HUES64 (cell line): ENCODE results near the gene SH2D1B.
"Not testable (repeated sequence)": the region's sequence is repeated elsewhere in the genome, so short reads cannot be mapped to it uniquely, and the experiment has no call there.

Source experiments
- H3K27ac ChIP-seq: 2 replicates; pipeline ENCODE4 v1.7.0; 2013; ENCODE audit warnings: low read depth, low read length, inconsistent platforms
- H3K27me3 ChIP-seq: 2 replicates; pipeline ENCODE4 v1.6.1; 2013; ENCODE audit warnings: mild to moderate bottlenecking, low read length; ENCODE audit not compliant: insufficient read depth
- H3K36me3 ChIP-seq: 2 replicates; pipeline ENCODE4 v1.6.1; 2013; ENCODE audit warnings: mild to moderate bottlenecking, low read length; ENCODE audit not compliant: insufficient read depth
- H3K4me1 ChIP-seq: 2 replicates; pipeline ENCODE4 v1.6.1; 2013; ENCODE audit warnings: mild to moderate bottlenecking, low read length, moderate library complexity; ENCODE audit not compliant: insufficient read depth
- H3K4me3 ChIP-seq: 2 replicates; pipeline ENCODE4 v1.5.1; 2013; ENCODE audit warnings: mild to moderate bottlenecking, low read length, moderate library complexity
- H3K9ac ChIP-seq: 2 replicates; pipeline ENCODE4 v1.6.1; 2013; ENCODE audit warnings: mild to moderate bottlenecking, low read depth, low read length
- H3K9me3 ChIP-seq: 2 replicates; pipeline ENCODE4 v1.6.1; 2013; ENCODE audit warnings: low read depth, low read length; ENCODE audit not compliant: insufficient read depth
- whole genome bisulfite sequencing: fragments of 150-250, 120-280 bp; methylation state at CpG from one replicate; pipeline ENCODE4 v1.1.7; 2013; ENCODE audit warnings: missing lambda C conversion rate; 5-methylcytosine and 5-hydroxymethylcytosine counted together

Gene SH2D1B

DNA sequence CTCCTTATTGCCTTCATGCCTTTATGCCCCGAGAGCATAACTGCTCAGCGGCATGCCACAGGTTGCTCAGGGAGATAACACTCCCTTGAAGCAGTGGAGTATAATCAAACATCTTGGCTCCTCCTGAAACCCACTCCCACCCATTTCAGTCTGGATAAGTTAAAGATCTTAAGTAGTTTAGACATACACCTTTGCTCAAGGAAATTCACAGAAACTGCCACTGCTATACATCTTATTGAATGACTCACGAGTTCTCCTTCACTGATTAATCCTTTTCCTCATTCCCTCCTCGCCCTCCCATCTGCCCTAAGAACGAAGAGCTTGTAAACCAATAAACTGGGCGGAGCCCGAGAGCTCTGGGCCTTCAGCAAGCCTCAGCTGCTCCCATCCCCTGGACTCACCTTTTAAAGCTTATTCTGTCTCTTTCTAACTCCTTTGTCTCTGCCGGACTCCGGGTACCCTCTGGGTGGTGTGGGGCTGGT is 7.6 kb upstream of the SH2D1B start:
- not testable (repeated sequence) for H3K9ac ChIP-seq, H3K36me3 ChIP-seq, H3K4me3 ChIP-seq, H3K27ac ChIP-seq, H3K27me3 ChIP-seq, H3K9me3 ChIP-seq, H3K4me1 ChIP-seq
- 83% methylated on average over 9 of the region's 9 CpGs for WGBS

DNA sequence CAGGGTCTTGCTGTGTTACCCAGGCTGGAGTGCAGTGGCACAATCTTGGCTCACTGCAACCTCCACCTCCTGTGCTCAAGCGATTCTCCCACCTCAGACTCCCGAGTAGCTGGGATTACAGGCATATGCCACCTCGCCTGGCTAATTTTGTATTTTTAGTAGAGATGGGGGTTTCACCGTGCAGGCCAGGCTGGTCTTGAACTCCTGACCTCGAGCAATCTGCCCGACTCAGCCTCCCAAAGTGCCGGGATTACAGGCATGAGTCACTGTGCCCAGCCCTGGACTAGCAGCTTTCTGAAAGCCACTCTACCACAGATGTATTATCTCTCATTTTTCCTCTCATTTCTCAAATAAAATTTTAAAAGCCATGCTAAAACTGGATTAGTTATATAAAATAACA is 6.6 kb upstream of the SH2D1B start:
- not testable (repeated sequence) for H3K36me3 ChIP-seq, H3K27me3 ChIP-seq, H3K9ac ChIP-seq, H3K9me3 ChIP-seq, H3K4me3 ChIP-seq, H3K4me1 ChIP-seq, H3K27ac ChIP-seq
- 94% methylated on average over 7 of the region's 7 CpGs for WGBS

DNA sequence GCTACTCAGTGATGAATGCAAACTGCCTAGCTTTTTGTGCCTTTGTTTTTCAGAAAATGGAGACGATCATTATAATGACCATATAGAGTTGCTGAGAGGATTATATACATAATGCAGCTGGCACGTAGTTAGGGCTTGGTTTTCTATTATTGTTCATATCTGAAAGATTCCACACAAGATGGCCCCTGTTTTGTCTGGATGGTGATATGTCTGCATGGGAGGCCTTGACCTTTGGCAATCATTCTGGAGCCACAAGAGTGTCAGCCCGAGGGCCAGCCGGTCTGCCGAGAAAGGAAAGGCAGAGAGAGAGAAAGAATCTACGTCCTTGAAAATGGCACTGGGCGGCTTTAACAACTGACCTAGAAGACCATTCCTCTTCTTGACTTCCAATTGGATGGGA is 5.7 kb upstream of the SH2D1B start:
- Histone ChIP-seq H3K9me3 (peaks cover 9% of the 10 kb centered on the region), H3K4me3 (no peak overlapping the region), H3K36me3 (no peaks in the 10 kb centered on the region), H3K4me1 (no peaks in the 10 kb centered on the region), H3K27ac (no peak overlapping the region), H3K9ac (no peak overlapping the region), H3K27me3 (no peaks in the 10 kb centered on the region)
- 91% methylated on average over 7 of the region's 7 CpGs for WGBS

DNA sequence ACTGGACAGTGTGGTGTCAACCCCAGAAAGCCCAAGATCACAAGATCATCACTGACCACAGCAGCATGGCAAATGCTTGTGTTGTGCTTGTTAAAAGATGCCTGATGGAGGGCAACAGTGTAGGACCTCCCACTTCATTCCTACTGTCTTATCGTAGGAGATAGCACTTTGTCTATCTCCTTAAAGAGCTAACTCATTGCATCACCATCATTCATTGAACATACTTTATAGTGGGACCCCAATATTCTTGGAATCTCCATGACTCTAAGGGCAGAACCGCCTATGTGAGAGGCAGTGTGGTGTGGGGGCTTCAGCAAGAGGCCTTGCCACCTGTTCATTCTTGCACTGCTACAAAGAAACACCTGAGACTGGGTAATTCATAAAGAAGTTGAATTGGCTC is 5.0 kb upstream of the SH2D1B start:
- WGBS = 92% methylated on average over 2 of the region's 2 CpGs
- H3K9ac ChIP-seq = no peak overlapping the region
- no peaks in the 10 kb centered on the region for H3K27me3 ChIP-seq
- H3K4me1 ChIP-seq = no peaks in the 10 kb centered on the region
- H3K9me3 ChIP-seq = peaks cover 9% of the 10 kb centered on the region
- H3K4me3 ChIP-seq = no peak overlapping the region
- no peaks in the 10 kb centered on the region for H3K36me3 ChIP-seq
- no peak overlapping the region for H3K27ac ChIP-seq

DNA sequence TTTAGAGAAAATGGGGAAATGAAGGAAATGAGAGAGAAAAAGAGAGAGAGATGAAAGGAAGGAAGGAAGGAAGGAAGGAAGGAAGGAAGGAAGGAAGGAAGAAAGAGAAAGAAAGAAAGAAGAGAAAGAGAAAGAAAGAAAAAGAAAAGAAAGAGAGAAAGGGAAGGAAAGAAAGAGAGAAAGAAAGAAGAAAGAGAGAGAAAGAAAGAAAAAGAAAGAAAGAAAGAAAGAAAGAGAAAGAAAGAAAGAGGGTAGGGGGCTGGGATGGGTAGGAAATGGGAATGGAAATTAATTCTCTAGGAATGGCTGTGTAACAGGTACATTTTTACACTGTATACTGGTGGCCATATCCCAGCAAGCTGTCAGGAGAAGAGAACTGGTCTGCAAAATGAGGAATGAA is 4.3 kb upstream of the SH2D1B start:
- no peak overlapping the region for H3K4me3 ChIP-seq
- H3K27ac ChIP-seq = no peak overlapping the region
- H3K9ac ChIP-seq = no peak overlapping the region
- H3K36me3 ChIP-seq = no peaks in the 10 kb centered on the region
- H3K4me1 ChIP-seq = no peaks in the 10 kb centered on the region
- H3K27me3 ChIP-seq = no peaks in the 10 kb centered on the region
- H3K9me3 ChIP-seq = peaks cover 9% of the 10 kb centered on the region

DNA sequence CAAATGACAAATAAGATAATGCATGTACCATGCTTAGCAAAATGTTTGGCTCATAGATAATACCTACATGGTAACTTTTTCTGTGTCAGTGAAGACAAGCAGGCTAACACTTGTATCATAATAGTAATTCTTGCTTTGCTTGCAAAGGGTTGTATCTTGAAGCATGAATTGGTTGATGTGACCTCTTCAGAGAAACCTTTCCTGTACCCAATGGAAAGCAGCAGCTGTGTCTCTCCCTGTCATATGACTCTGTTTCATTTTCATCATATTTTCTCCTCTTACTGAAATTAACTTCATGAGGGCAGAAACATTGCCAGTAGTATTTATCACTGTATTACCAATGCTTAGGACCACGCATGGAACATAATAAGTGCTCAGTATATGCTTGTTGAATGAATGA is 4.4 kb downstream of the SH2D1B start:
- Histone ChIP-seq H3K4me3 (no peak overlapping the region), H3K27ac (no peak overlapping the region), H3K27me3 (no peaks in the 10 kb centered on the region), H3K36me3 (no peaks in the 10 kb centered on the region), H3K4me1 (no peaks in the 10 kb centered on the region), H3K9ac (no peak overlapping the region), H3K9me3 (no peaks in the 10 kb centered on the region)
- 89% methylated on average over 1 of the region's 1 CpG for WGBS

DNA sequence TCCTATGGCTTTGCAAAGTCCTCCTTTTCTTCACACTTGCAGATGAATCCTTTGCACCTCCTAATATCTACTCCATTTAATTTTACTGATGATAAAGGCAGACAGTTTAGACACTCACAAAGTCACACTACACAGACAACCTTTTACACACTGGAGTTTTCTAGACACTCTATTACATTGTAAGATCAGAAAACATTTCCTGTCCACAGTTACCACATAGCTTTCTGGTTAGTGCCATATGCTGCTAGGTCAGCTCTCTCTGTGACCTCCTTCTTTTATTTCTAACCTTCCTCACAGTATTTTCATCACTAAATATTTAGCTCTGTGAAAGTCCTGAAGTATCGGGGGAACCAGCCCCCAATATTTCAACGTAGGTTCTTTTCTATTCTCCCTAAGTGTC is 5.1 kb downstream of the SH2D1B start:
- H3K9me3 ChIP-seq = no peaks in the 10 kb centered on the region
- H3K36me3 ChIP-seq = no peaks in the 10 kb centered on the region
- H3K4me1 ChIP-seq = no peaks in the 10 kb centered on the region
- no peaks in the 10 kb centered on the region for H3K27me3 ChIP-seq
- H3K4me3 ChIP-seq = no peak overlapping the region
- no peak overlapping the region for H3K27ac ChIP-seq
- no peak overlapping the region for H3K9ac ChIP-seq
- WGBS = 100% methylated on average over 2 of the region's 2 CpGs

DNA sequence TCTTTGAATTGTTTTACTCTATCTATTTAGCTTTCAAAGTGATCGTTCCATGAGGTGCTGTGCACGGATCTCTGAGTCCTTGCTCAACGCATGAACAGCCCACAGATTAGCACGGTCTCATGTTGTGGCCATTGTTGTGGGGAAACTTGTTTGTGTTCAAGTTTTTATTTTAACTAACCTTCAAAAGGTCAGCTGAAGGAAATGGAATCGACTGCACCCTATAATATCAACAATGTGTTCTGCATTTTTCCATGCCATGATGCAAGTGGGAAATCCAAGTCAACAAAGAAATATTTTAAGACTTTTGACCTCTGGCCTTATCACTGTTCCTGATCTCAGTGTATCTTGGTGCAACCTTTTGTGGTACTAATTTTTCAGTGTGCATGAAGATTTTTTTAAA is 6.1 kb downstream of the SH2D1B start:
- H3K4me3 ChIP-seq = no peak overlapping the region
- H3K27me3 ChIP-seq = no peaks in the 10 kb centered on the region
- no peaks in the 10 kb centered on the region for H3K36me3 ChIP-seq
- WGBS = 92% methylated on average over 5 of the region's 5 CpGs
- no peak overlapping the region for H3K9ac ChIP-seq
- H3K27ac ChIP-seq = no peak overlapping the region
- no peaks in the 10 kb centered on the region for H3K9me3 ChIP-seq
- H3K4me1 ChIP-seq = no peaks in the 10 kb centered on the region

DNA sequence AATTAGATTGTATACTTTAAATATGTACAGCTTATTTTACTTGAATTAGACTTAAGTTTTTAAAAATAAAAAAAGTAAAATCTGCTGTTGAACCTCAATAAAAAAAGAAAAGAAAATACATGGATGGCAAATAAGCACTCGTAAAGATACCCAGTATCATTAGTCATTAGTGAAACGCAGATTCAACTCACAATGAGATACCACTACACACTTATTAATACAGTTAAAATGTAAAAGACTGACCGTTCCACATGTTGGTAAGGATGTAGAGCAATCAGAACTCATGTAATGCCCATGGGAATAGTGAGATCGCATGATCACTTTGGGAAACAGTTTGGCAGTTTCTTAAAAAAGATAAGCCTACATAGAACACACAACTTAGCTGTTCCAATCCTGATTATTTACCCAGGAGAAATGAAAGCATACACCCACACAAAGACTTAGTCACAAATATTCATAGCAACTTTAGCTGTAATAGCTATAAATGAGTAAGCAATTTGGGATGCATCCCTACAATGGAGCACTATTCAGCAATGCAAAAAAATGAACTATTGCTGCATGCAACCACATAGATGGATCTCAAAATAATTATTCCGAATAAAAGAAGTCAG is 7.3 kb downstream of the SH2D1B start:
- no peaks in the 10 kb centered on the region for H3K36me3 ChIP-seq
- peaks cover 2% of the 10 kb centered on the region for H3K4me1 ChIP-seq
- H3K27ac ChIP-seq = no peak overlapping the region
- H3K27me3 ChIP-seq = no peaks in the 10 kb centered on the region
- 90% methylated on average over 3 of the region's 5 CpGs for WGBS
- no peak overlapping the region for H3K4me3 ChIP-seq
- H3K9ac ChIP-seq = no peak overlapping the region
- H3K9me3 ChIP-seq = no peaks in the 10 kb centered on the region

DNA sequence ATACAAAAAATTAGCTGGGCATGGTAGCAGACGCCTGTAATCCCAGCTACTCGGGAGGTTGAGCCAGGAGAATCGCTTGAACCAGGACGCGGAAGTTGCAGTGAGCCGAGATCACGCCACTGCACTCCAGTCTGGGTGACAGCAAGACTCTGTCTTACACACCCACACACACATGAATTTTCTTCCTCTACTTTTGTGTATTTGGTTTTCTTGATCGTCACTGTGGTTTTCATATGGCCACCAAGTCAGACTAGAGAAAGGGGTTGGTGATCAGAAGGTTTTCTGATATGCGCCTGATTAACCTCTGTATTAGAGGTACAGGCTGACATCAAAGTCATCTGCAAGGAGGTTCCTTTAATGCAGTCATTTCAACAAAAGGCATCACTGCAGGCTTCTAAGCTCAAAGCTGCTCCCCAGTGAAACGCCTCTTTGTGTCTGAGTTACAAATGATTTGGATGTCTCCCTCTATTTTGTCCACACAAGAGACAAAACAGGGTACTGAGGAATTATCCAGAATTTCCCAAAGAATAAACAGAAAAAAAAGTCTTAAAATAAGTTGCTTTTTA is 11.1 kb downstream of the SH2D1B start:
- Histone ChIP-seq H3K36me3 (no peaks in the 10 kb centered on the region), H3K4me3 (no peak overlapping the region), H3K27ac (no peak overlapping the region), H3K9ac (no peak overlapping the region), H3K4me1 (peaks cover 19% of the 10 kb centered on the region), H3K9me3 (no peaks in the 10 kb centered on the region), H3K27me3 (no peaks in the 10 kb centered on the region)
- WGBS = 92% methylated on average over 10 of the region's 10 CpGs

DNA sequence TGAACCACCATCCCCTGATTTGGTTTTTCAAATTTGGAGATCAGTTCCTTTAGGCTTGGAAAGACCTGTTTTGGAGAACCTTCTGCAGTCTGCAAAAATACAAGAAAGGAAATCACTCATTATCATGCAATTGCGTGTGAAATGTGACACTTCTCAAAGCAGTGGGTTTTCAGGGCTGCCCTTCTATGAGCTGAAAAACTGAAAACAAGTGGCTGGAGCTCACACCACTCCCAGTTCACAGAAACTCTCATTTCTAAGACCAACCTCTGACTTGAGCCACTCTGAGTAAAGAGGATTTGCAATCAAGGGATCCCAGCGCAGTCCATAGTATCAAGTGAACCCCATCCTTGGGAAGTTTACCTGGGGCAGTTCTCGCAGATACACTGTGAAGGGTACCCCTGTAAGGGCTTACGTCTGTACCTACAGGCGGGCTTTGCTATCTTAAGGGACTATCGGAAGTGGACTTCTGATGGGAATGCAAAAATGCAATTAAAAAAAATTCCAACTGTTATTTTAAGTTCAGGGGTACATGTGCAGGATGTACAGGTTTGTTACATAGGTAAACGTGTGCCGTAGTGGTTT is 12.8 kb downstream of the SH2D1B start:
- no peak overlapping the region for H3K4me3 ChIP-seq

More for the DNA sequence above, 12.8 kb downstream of the SH2D1B start:
- 79% methylated on average over 8 of the region's 8 CpGs for WGBS
- Histone ChIP-seq H3K27ac (0 out of 2 replicates have a peak overlapping the region, but pooled peaks have one; percentile 33), H3K36me3 (no peaks in the 10 kb centered on the region), H3K9ac (no peak overlapping the region), H3K9me3 (no peaks in the 10 kb centered on the region), H3K27me3 (no peaks in the 10 kb centered on the region), H3K4me1 (peaks cover 19% of the 10 kb centered on the region)
